ENCODE results near the gene TERT.

The TERT gene

DNA sequence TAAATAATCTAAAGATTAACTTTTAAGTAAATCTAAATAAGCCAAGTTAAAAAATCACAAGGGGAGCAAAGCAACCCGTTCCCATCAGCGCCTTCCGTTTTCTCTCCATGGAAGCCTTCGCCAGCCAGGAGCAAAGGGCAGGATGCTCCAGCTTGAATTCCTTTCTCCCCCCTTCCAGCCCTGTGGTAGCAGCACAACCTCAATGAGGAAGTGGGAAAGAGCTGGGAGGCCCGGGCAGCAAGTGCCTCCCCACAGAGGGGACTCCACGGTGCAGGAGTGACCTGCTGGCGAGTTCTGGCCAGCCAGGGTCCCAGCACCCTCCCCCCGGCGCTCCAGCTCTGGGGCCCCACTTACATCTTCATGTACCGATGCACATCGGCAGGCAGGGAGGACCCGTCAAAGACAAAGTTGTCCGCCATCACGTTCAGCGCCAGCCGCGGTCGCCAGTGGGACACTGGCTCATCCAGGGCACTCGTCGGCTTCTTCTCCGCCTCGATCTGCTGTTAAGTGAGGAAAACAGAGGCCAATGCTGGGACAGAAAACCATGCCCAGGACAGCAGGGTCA is 43.7 kb upstream of the TERT start:
- H3K4me3 ChIP-seq (ENCODE audit: low read depth, low read length), result no peak overlapping the region
- TF ChIP-seq, protein P1, sequence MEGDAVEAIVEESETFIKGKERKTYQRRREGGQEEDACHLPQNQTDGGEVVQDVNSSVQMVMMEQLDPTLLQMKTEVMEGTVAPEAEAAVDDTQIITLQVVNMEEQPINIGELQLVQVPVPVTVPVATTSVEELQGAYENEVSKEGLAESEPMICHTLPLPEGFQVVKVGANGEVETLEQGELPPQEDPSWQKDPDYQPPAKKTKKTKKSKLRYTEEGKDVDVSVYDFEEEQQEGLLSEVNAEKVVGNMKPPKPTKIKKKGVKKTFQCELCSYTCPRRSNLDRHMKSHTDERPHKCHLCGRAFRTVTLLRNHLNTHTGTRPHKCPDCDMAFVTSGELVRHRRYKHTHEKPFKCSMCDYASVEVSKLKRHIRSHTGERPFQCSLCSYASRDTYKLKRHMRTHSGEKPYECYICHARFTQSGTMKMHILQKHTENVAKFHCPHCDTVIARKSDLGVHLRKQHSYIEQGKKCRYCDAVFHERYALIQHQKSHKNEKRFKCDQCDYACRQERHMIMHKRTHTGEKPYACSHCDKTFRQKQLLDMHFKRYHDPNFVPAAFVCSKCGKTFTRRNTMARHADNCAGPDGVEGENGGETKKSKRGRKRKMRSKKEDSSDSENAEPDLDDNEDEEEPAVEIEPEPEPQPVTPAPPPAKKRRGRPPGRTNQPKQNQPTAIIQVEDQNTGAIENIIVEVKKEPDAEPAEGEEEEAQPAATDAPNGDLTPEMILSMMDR (IDR thresholded peaks at IDR 0.05; ENCODE audit: control insufficient read depth, extremely low read depth, insufficient read depth), result no peak
- no peak for DNase-seq (ENCODE audit: low read depth)

DNA sequence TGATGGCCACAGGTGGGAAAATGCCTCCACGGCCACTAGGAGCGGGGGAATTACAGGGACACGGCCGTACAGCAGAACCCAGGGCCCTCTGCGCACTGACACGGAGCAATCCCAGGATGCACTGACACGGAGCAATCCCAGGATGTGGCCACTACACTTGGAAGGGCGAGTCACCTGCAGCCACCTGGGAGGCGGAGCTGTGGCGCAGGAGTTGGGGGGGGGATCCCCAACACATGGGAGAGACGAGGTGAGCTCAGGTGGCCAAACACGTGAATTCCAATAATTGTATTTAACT is 43.3 kb upstream of the TERT start:
- H3K4me3 ChIP-seq (ENCODE audit: low read depth, low read length), result no peak overlapping the region
- no peak for DNase-seq (ENCODE audit: low read depth)
- TF ChIP-seq, protein P1 (IDR thresholded peaks at IDR 0.05; ENCODE audit: control insufficient read depth, extremely low read depth, insufficient read depth), result no peak

DNA sequence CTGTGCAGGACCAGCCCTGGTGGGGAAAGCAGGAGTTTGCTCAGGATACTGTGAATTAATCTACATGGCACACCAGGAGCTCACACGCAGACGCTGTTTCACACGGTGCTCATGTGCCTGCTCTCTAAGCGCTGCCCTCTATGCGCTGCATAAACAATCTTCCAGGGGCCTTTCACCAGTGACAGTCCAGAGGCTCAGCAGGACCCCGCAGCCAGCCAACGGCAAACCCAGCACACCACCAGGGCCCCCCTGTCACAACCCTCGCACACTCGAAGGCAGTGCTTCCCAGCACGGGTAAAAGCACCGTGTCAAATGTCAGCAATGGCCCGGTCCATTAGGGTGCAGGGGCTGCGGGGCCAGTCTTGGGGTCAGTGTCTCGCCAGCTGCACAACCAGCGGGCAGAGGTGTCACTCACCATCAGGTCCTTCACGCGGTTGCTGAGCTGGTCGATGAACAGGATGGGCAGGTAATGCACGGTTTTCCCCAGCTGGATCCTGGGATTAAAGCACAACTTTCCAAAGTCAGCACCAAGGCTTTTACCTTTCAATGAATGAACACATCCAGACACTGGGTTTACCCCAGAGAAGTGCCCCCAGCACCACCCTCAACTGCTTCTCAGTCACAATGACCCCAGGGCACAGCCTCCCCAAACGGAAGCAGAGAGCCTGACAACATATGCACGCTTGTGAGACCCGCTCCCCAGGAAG is 42.8 kb upstream of the TERT start:
- no peak for DNase-seq (ENCODE audit: low read depth)
- TF ChIP-seq, protein P1 (IDR thresholded peaks at IDR 0.05; ENCODE audit: control insufficient read depth, extremely low read depth, insufficient read depth), result no peak
- no peak overlapping the region for H3K4me3 ChIP-seq (ENCODE audit: low read depth, low read length)

DNA sequence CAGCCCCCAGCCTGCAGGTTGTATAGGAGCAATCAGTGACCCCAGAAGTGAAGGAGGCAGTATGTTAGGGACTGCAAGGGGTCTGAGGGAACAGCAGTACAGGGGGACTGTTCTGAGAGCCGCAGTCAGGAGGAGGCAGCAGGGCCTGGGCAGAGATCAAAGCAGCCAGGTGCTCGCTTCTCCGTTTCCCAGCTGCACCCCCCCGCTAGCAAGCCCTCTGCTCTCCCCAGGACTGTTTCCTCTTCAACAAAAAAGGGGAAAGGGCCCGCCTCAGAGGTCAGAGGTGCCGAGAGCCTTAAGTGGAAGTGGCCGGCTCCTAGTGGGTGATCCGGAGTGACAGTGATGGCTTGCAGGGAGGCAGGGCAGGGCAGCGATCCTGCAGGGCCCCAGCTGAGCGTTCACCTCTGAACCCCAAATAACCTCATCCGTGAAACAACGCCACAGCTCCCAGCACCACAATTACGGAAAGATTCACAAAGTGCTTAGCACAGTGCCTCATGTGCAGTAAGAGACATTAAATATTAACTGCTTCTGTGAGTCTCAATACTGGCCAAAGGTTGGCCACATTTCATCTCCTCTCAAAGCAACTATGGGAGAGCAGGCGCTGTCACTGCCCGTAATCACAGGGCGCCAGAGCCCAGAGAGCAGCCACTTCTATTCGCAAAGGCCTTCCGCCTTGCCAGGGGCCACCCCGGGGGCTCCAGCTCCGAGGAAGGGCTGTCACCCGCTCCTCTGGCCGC is 42.1 kb upstream of the TERT start:
- no peak overlapping the region for H3K4me3 ChIP-seq (ENCODE audit: low read depth, low read length)
- TF ChIP-seq, protein P1 (IDR thresholded peaks at IDR 0.05; ENCODE audit: control insufficient read depth, extremely low read depth, insufficient read depth), result no peak
- DNase-seq (ENCODE audit: low read depth), result no peak

DNA sequence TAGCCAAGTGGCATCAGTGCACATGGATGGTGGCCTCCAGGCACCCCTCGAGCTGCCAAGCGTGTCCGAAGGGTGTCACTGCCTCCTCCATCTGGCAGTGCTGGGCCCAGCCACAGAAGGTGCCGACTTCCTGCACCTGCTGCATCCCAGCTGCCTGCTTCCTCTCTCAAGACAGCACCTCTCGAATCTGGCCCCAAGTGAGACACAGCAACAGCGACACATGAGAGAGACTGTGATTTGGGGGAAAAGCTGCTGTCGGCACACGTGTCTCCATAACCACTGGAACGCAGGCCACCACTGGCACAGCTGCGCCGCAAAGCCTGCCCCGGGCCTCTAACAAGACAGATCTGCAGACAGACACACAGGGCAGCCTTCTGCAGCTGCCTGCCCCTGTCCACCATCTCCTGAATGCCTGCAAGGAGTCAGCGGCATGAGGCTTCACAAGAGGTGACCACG is 41.3 kb upstream of the TERT start:
- no peak for DNase-seq (ENCODE audit: low read depth)
- H3K4me3 ChIP-seq (ENCODE audit: low read depth, low read length), result no peak overlapping the region
- TF ChIP-seq, protein P1 (IDR thresholded peaks at IDR 0.05; ENCODE audit: control insufficient read depth, extremely low read depth, insufficient read depth), result no peak

DNA sequence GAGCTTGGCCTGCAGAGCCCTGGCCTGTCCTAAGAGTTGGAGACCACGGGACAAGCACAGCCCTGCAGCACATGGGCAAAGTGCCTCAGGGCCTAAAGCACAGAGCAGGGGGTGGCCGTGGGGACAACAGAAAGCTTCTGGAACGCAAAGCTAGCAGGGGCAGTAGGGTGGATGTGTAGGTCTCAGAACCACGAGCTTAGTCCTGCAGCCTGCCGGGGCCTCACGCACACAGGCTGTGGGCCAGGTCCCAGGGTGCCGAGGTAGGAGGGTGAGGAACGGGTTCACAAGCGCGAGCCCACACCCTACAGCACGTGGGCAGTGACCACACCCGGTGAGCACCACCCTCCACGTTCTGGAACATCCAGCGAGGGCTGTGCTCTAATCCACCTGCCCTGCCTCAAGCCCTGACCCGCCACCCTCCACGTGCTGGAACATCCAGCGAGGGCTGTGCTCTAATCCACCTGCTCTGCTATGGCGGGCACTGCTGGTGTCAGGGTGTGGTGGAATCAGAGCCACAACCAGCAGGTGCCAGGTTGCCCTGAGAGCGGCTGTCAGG is 40.8 kb upstream of the TERT start:
- TF ChIP-seq, protein P1 (IDR thresholded peaks at IDR 0.05; ENCODE audit: control insufficient read depth, extremely low read depth, insufficient read depth), result no peak
- no peak overlapping the region for H3K4me3 ChIP-seq (ENCODE audit: low read depth, low read length)
- no peak for DNase-seq (ENCODE audit: low read depth)
